Upper lobe of left lung (tissue), 6 donors: ENCODE data around the gene SDHAF1. TPM values are rescaled to one million over a fixed set of nuclear protein-coding genes. Genes with fewer than 3 reads are reported as not detected.
A peak's percentile ranks its signal among the peaks of the same experiment; 100 is the strongest.

Source experiments
- ATAC-seq, 2 donors: fragments of 200-7000 bp; cut with Tn5 transposase; one replicate each; pipeline ENCODE4 v1.9.1; 2022; ENCODE audit warnings: mild to moderate bottlenecking in 2 of 2, moderate library complexity in 2 of 2; ENCODE audit not compliant: low FRiP score in 2 of 2
- DNase-seq, 2 donors: peaks; one replicate each; pipeline ENCODE4 v3.0.0-alpha.2; 2019 to 2020
- H3K27ac ChIP-seq, 4 donors: fragments of 200-600 bp; sonication (generic); one replicate each; pipeline ENCODE4 v1.5.1; 2016 to 2019
- H3K27me3 ChIP-seq, 4 donors: fragments of 200-600 bp; sonication (generic); one replicate each; pipeline ENCODE4 v1.5.1; 2017 to 2019
- H3K36me3 ChIP-seq, 4 donors: fragments of 200-600 bp; sonication (generic); one replicate each; pipeline ENCODE4 v1.5.1; 2016 to 2019
- H3K4me1 ChIP-seq, 4 donors: fragments of 200-600 bp; sonication (generic); one replicate each; pipeline ENCODE4 v1.5.1; 2018 to 2019
- H3K4me3 ChIP-seq, 4 donors: fragments of 200-600 bp; sonication (generic); one replicate each; pipeline ENCODE4 v1.5.1; 2017 to 2019; ENCODE audit warnings: mild to moderate bottlenecking in 2 of 4, moderate library complexity in 1 of 4
- H3K9me3 ChIP-seq, 4 donors: fragments of 200-600 bp; sonication (generic); one replicate each; pipeline ENCODE4 v1.5.1; 2018 to 2019
- CTCF ChIP-seq, 6 experiments: fragments of 450-650 bp in 4 of 6; fragments of 200-600 bp in 2 of 6; sonication (generic) in 2 of 6; IDR thresholded peaks; one replicate each; pipeline ENCODE4 v1.5.1; 2016 to 2019; ENCODE audit warnings: antibody characterized with exemption in 6 of 6
- EP300 ChIP-seq, 4 donors: sonication (generic); formaldehyde crosslinking; IDR thresholded peaks; one replicate each; pipeline ENCODE4 v1.5.1; 2017; ENCODE audit warnings: antibody characterized with exemption in 4 of 4, control low read depth in 2 of 4
- POLR2A ChIP-seq, 4 donors: fragments of 450-650 bp; IDR thresholded peaks; one replicate each; pipeline ENCODE4 v1.5.1; 2016 to 2017; ENCODE audit warnings: antibody characterized with exemption in 4 of 4, mild to moderate bottlenecking in 2 of 4
- POLR2AphosphoS5 ChIP-seq, 2 donors: sonication (generic); formaldehyde crosslinking; IDR thresholded peaks; one replicate each; pipeline ENCODE4 v1.5.1; 2017; ENCODE audit warnings: antibody characterized with exemption in 2 of 2
- WGBS, 2 donors: methylation state at CpG; one replicate each; pipeline ENCODE4 v1.1.5; 2017 to 2018; 5-methylcytosine and 5-hydroxymethylcytosine counted together
- total RNA-seq, 6 donors: library from RNA; depleted of rRNA in 4 of 6; stranded (reverse); fragments of >200 nt in 4 of 6; gene quantifications; one replicate each; pipeline versions ENCODE4 v1.1.0 to v1.2.1, GENCODE V29; 2016 to 2021
- donor health status: DM: no; HTN: no; CAD: no; lungs with moderate emphysema.
- donor health status: DM: no; HTN: yes; CAD: no; lungs with severe emphysema.

The SDHAF1 gene
- total RNA-seq, 6 donors from 2014 or later, result 13.6 to 41.2 (median 28.9) TPM

GRCh38 chr19:35986111-35986510 is 8.9 kb upstream of the SDHAF1 start:
- H3K4me1 ChIP-seq, result peaks cover 7 to 12% (median 9%) of the 10 kb centered on the region in 4 donors
- no peak overlapping the region for H3K27ac ChIP-seq
- no peaks in the 10 kb centered on the region for H3K9me3 ChIP-seq
- ATAC-seq, result no peak
- no peaks in the 10 kb centered on the region for H3K36me3 ChIP-seq
- WGBS, 2 donors, result 83 to 90% methylated on average over 1 to 5 of the region's 5 CpGs
- TF ChIP-seq POLR2AphosphoS5 (IDR thresholded peaks at IDR 0.05) (no peak), CTCF (IDR thresholded peaks at IDR 0.05) (no peak), POLR2A (IDR thresholded peaks at IDR 0.05) (no peak)
- DNase-seq, result no peak
- peaks cover 0 to 12% (median 0%) of the 10 kb centered on the region in 4 donors for H3K27me3 ChIP-seq
- H3K4me3 ChIP-seq, result no peak overlapping the region

DNA sequence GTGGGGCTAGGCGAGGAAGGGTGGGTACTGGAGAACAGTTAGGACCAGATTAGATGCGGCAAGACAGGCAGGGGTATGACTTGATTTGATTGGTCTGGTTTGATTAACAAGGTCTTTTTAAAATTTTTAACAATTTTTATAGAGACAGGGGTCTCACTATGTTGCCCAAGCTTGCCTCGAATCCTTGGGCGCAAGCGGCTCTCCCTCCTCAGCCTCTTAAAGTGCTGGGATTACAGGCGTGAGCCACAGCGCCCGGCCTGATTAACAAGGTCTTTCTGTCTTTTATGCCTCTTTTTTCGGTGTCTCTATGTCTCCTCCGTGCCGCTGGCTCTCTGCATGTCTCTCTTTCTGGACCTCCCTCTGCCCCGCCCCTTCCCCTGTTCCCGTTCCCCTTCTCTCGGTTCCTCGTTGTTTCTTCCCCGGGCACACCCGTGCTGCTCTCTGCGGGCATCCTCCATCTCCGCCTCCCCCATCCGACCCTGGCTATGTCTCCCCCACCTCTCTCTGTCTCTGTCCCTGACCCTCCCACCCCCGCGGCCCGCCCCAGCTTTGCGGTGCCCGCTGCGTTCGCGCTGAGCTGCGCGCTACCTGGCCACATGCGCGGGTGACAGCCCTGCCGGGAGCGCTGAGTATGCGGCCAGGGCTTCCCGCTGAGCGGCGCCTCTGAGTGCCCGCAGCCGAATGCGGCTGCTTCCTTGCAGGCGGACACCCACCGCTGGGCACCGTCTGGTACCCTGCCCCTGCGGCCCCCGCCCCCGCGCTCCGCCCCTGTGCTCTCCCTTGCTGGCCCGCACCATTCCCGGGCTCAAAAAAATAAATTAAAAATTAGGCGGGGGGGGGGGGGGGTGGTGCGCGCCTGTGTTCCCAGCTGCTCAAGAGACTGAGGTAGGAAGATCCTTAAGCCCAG is 8.1 kb upstream of the SDHAF1 start:
- WGBS, 2 donors, result 12 to 15% methylated on average over 33 to 41 of the region's 54 CpGs

DNA sequence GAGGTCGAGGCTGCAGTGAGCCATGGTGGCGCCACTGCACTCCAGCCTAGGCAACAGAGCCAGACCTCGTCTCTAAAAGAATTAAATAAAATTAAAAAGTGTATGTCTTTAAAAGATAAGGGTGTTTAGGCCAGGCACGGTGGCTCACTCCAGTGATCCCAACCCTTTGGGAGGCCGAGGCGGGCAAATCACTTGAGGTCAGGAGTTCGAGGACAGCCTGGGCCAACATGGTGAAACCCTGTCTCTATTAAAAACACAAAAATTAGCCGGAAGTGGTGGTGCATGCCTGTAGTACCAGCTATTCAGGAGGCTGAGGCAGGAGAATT is 7.5 kb upstream of the SDHAF1 start:
- peaks cover 7 to 12% (median 9%) of the 10 kb centered on the region in 4 donors for H3K4me1 ChIP-seq
- DNase-seq (no peak), ATAC-seq (no peak)
- peaks cover 0 to 12% (median 0%) of the 10 kb centered on the region in 4 donors for H3K27me3 ChIP-seq
- WGBS, 2 donors, result 33 to 35% methylated on average over 8 of the region's 8 CpGs
- H3K9me3 ChIP-seq, result no peaks in the 10 kb centered on the region
- TF ChIP-seq POLR2A (IDR thresholded peaks at IDR 0.05), result no peak
- no peak for TF ChIP-seq POLR2AphosphoS5 (IDR thresholded peaks at IDR 0.05)
- no peak for TF ChIP-seq CTCF (IDR thresholded peaks at IDR 0.05)
- no peak for TF ChIP-seq EP300 (IDR thresholded peaks at IDR 0.05)
- no peaks in the 10 kb centered on the region for H3K36me3 ChIP-seq
- no peak overlapping the region for H3K27ac ChIP-seq
- peak overlapping the region in 1 of 4 donors; percentile 49 for H3K4me3 ChIP-seq

More for the DNA sequence above, 8.1 kb upstream of the SDHAF1 start:
- TF ChIP-seq EP300 (IDR thresholded peaks at IDR 0.05), result no peak
- no peak for TF ChIP-seq POLR2A (IDR thresholded peaks at IDR 0.05)
- TF ChIP-seq POLR2AphosphoS5 (IDR thresholded peaks at IDR 0.05), result no peak
- no peak for TF ChIP-seq CTCF (IDR thresholded peaks at IDR 0.05)
- Histone ChIP-seq H3K27ac (no peak overlapping the region), H3K36me3 (no peaks in the 10 kb centered on the region), H3K4me3 (peak overlapping the region in 3 of 4 donors; percentile 23 to 49 (median 27)), H3K4me1 (peaks cover 7 to 12% (median 9%) of the 10 kb centered on the region in 4 donors), H3K27me3 (peaks cover 0 to 12% (median 0%) of the 10 kb centered on the region in 4 donors), H3K9me3 (no peaks in the 10 kb centered on the region)
- ATAC-seq (peak in 1 of 2 donors; percentile 78), DNase-seq (peak in 1 of 2 donors; percentile 87)

DNA sequence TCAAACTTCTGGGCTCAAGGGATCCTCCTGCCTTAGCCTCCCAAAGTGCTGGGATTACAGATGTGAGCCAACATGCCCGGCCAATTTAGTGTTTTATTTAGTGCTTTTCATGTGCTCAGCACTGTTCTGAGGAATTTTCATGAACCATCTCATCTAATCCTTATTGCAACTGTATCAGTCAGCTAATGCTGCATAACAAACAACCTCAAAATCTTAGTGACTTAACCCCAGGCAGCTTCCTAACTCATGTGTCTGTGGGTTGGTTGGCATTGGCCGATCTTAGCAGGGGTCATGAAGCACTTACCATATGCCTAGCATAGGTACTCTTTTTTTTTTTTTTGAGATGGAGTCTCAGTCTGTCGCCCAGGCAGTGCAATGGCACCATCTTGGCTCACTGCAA is 6.2 kb upstream of the SDHAF1 start:
- Histone ChIP-seq H3K4me3 (no peak overlapping the region), H3K9me3 (no peaks in the 10 kb centered on the region), H3K27ac (no peak overlapping the region), H3K4me1 (peaks cover 8 to 13% (median 9%) of the 10 kb centered on the region in 4 donors), H3K27me3 (peaks cover 0 to 12% (median 0%) of the 10 kb centered on the region in 4 donors), H3K36me3 (no peaks in the 10 kb centered on the region)
- TF ChIP-seq POLR2A (IDR thresholded peaks at IDR 0.05), result no peak
- no peak for TF ChIP-seq POLR2AphosphoS5 (IDR thresholded peaks at IDR 0.05)
- TF ChIP-seq CTCF (IDR thresholded peaks at IDR 0.05), result no peak
- no peak for TF ChIP-seq EP300 (IDR thresholded peaks at IDR 0.05)
- DNase-seq (no peak), ATAC-seq (no peak)
- 80 to 85% methylated on average over 3 of the region's 3 CpGs for WGBS, 2 donors
